KMS-11 (cell line): ENCODE measurements around the gene CTTNBP2.

ENCODE experiments used
- H2AFZ ChIP-seq: fragments of 200-600 bp; sonication (generic); 2 replicates; pipeline ENCODE4 v1.6.1; 2016; ENCODE audit warnings: antibody characterized with exemption, mixed run types, low read depth
- H3K27ac ChIP-seq: fragments of 200-600 bp; sonication (generic); 2 replicates; pipeline ENCODE4 v1.6.1; 2016; ENCODE audit warnings: mild to moderate bottlenecking, mixed run types
- H3K27me3 ChIP-seq: fragments of 200-600 bp; sonication (generic); 2 replicates; pipeline ENCODE4 v1.6.1; 2017; ENCODE audit warnings: mild to moderate bottlenecking, low read depth, mixed run types, moderate library complexity; ENCODE audit not compliant: insufficient read depth
- H3K36me3 ChIP-seq: fragments of 200-600 bp; sonication (generic); 2 replicates; pipeline ENCODE4 v1.6.1; 2017; ENCODE audit warnings: mild to moderate bottlenecking, mixed run types; ENCODE audit not compliant: insufficient read depth
- H3K4me1 ChIP-seq: fragments of 200-600 bp; sonication (generic); 2 replicates; pipeline ENCODE4 v1.6.1; 2016; ENCODE audit warnings: mild to moderate bottlenecking, low read depth, mixed run types; ENCODE audit not compliant: poor library complexity, severe bottlenecking
- H3K4me2 ChIP-seq: fragments of 200-600 bp; sonication (generic); 2 replicates; pipeline ENCODE4 v1.7.0; 2016; ENCODE audit warnings: mild to moderate bottlenecking, mixed run types
- H3K4me3 ChIP-seq: fragments of 200-600 bp; sonication (generic); IDR thresholded peaks from 2 replicates; pipeline ENCODE4 v1.6.1; 2017; ENCODE audit warnings: low read depth, low read length, mixed read lengths; ENCODE audit not compliant: insufficient read depth
- H3K79me2 ChIP-seq: fragments of 200-600 bp; sonication (generic); 2 replicates; pipeline ENCODE4 v1.6.1; 2016; ENCODE audit warnings: low read depth, mixed run types; ENCODE audit not compliant: insufficient read depth
- H3K9ac ChIP-seq: fragments of 200-600 bp; sonication (generic); 2 replicates; pipeline ENCODE4 v1.6.1; 2016; ENCODE audit warnings: mild to moderate bottlenecking, mixed run types
- H4K20me1 ChIP-seq: fragments of 200-600 bp; sonication (generic); 2 replicates; pipeline ENCODE4 v1.6.1; 2016; ENCODE audit warnings: mild to moderate bottlenecking, mixed run types; ENCODE audit not compliant: insufficient read depth
- TF ChIP-seq, protein P1 (sequence below): fragments of 200-600 bp; sonication (generic); conservative IDR thresholded peaks from 2 replicates; pipeline ENCODE4 v1.6.1; 2017; ENCODE audit warnings: low read depth, mild to moderate bottlenecking, antibody characterized with exemption, low read length, moderate library complexity, mixed read lengths

CTTNBP2 gene

DNA sequence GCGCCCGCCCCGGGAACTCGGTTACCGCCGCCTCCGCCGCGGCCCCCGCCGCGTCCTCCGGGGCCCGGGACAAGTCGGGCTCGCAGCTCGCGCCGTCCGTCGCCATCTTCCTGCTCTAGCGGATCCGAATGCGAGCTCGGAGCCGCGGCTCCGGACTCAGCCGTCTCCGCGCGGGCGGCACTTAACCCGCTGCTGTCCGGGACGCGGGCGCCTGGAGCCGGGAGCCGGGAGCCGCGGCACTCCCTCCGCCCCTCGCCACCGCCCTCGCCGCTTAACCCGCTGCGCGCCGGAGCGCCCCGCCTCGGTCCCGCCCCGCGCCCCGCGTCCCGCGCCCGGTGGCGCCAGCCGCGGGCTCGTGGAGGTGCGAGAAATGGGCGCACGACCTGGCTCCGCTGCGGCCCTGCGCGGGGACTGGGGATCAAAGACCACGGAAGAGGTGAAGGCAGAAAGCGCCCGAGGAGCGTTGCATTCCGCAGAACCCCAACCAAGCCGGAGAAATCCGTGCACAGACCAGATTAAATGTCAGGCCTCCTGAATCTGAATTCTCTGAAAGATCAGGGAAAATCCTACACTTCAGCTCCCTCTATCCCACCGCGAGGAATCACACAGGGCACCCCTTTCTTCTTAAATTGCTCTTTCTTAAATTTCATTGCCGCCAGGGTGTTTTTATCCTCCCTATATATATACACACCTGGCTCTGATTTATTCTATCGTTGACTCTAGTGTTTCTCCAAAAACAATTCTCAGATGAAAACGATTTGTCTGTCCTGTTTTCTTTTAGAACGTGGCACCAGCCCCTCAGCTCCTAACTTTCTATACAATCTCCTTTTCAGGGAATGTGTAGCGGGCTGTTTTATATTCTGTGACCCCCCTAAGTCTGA is at the start of gene CTTNBP2:
CTTNBP2 (minus strand) TSS at position 132 of the 881 bp plus-strand sequence; CDS start at position 106, 26 bp downstream.
- Histone ChIP-seq H3K9ac (peak within 1 kb of the TSS; percentile 33; the same call in 1 of the 2 replicates), H3K4me3 (no peak within 1 kb of the TSS), H3K79me2 (no peaks in the 10 kb centered on the region), H3K36me3 (no peaks in the 10 kb centered on the region), H4K20me1 (no peaks in the 10 kb centered on the region), H2AFZ (peak within 1 kb of the TSS; percentile 87), H3K4me1 (peaks cover 4% of the 10 kb centered on the region), H3K4me2 (peak within 1 kb of the TSS; percentile 43), H3K27ac (no peak within 1 kb of the TSS), H3K27me3 (peaks cover 4% of the 10 kb centered on the region; the same call in 1 of the 2 replicates)
- TF ChIP-seq, protein P1, sequence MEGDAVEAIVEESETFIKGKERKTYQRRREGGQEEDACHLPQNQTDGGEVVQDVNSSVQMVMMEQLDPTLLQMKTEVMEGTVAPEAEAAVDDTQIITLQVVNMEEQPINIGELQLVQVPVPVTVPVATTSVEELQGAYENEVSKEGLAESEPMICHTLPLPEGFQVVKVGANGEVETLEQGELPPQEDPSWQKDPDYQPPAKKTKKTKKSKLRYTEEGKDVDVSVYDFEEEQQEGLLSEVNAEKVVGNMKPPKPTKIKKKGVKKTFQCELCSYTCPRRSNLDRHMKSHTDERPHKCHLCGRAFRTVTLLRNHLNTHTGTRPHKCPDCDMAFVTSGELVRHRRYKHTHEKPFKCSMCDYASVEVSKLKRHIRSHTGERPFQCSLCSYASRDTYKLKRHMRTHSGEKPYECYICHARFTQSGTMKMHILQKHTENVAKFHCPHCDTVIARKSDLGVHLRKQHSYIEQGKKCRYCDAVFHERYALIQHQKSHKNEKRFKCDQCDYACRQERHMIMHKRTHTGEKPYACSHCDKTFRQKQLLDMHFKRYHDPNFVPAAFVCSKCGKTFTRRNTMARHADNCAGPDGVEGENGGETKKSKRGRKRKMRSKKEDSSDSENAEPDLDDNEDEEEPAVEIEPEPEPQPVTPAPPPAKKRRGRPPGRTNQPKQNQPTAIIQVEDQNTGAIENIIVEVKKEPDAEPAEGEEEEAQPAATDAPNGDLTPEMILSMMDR, result no peak

DNA sequence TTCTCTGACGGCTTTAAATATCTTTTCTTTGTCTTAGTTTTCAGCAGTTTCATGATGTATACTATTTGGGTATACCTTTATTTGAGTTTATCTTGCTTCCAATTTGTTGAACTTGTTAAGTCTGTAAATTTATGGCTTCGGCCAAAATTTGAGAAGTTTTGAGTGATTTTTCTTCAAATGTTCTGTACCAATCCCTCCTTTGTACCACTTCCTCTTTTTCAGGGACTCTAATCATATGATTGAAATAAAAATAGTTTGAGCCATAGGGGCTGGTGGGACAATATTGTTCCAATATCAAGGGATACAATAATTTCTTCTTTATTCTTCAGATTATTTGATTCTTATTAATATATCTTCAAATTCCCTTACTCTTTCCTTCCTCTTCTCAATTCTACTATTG is 43.1 kb upstream of the CTTNBP2 start:
- no peak overlapping the region for H2AFZ ChIP-seq
- no peak overlapping the region for H3K9ac ChIP-seq
- H3K36me3 ChIP-seq, result no peaks in the 10 kb centered on the region
- H3K4me1 ChIP-seq, result no peaks in the 10 kb centered on the region
- H4K20me1 ChIP-seq, result no peaks in the 10 kb centered on the region
- H3K27ac ChIP-seq, result no peak overlapping the region
- H3K4me3 ChIP-seq, result no peak overlapping the region
- H3K79me2 ChIP-seq, result no peaks in the 10 kb centered on the region
- H3K27me3 ChIP-seq, result no peaks in the 10 kb centered on the region
- H3K4me2 ChIP-seq, result no peak overlapping the region
- TF ChIP-seq, protein P1, result no peak

DNA sequence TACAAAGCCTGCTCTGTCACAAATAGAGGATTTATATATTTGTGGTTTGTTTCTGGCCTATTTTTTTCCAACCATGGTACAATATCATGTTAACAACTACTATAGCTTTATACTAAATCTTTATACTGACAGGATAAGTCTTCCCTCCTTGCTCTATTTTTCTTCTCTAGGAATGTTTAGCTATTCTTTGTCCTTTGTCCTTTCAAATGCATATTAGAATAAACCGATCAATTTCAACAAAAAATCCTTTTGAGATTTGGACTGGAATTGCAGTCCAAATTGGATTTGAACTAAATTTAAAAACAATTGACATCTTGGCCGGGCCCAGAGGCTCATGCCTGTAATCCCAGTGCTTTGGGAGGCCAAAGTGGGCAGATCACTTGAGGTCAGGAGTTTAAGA is 39.2 kb upstream of the CTTNBP2 start:
- Histone ChIP-seq H3K27me3 (no peaks in the 10 kb centered on the region), H3K4me2 (no peak overlapping the region), H2AFZ (no peak overlapping the region), H3K9ac (no peak overlapping the region), H3K36me3 (no peaks in the 10 kb centered on the region), H3K79me2 (no peaks in the 10 kb centered on the region), H4K20me1 (no peaks in the 10 kb centered on the region), H3K4me3 (no peak overlapping the region), H3K27ac (no peak overlapping the region), H3K4me1 (no peaks in the 10 kb centered on the region)
- TF ChIP-seq, protein P1, result no peak

- TF ChIP-seq, protein P1, result no peak
- H2AFZ ChIP-seq, result no peak overlapping the region
- no peaks in the 10 kb centered on the region for H4K20me1 ChIP-seq
Measured at GRCh38 chr7:117908031-117908795, 35.0 kb upstream of the CTTNBP2 start.

More at GRCh38 chr7:117908031-117908795, 35.0 kb upstream of the CTTNBP2 start:
- no peaks in the 10 kb centered on the region for H3K79me2 ChIP-seq
- H3K4me2 ChIP-seq, result no peak overlapping the region
- H3K27me3 ChIP-seq, result no peaks in the 10 kb centered on the region
- H3K4me1 ChIP-seq, result no peaks in the 10 kb centered on the region
- no peaks in the 10 kb centered on the region for H3K36me3 ChIP-seq
- no peak overlapping the region for H3K9ac ChIP-seq
- H3K4me3 ChIP-seq, result no peak overlapping the region
- no peak overlapping the region for H3K27ac ChIP-seq
